NB4 (cell line): ENCODE data around the gene SETDB1.

Experiments used
- DNase-seq: peaks from one replicate; pipeline ENCODE4 v3.0.0; 2010; ENCODE audit warnings: low read depth
- H3K4me3 ChIP-seq: one replicate; pipeline ENCODE4 v1.5.1; 2011; ENCODE audit warnings: mild to moderate bottlenecking, low read depth, low read length, moderate library complexity
- CTCF ChIP-seq: IDR thresholded peaks from one replicate; pipeline ENCODE4 v1.5.1; 2012; ENCODE audit warnings: low read depth, low read length
- MAX ChIP-seq: IDR thresholded peaks from 2 replicates; pipeline ENCODE4 v1.6.1; 2011; ENCODE audit warnings: low read depth, low read length
- MYC ChIP-seq: IDR thresholded peaks from 2 replicates; pipeline ENCODE4 v1.6.1; 2011; ENCODE audit warnings: low read depth, low read length
- POLR2A ChIP-seq: IDR thresholded peaks from 2 replicates; pipeline ENCODE4 v1.6.1; 2011; ENCODE audit warnings: mild to moderate bottlenecking; ENCODE audit not compliant: insufficient read length; ENCODE audit errors: extremely low read depth

SETDB1 gene

GRCh38 chr1:150981805-150982712 is 55.9 kb downstream of the SETDB1 start, which contains the start of gene ANXA9:
ANXA9 (plus strand) TSS chr1:150982292; CDS start chr1:150983106, 814 bp downstream.
- TF ChIP-seq POLR2A, result no peak
- no peak for TF ChIP-seq CTCF
- peak; percentile 43; the same call in 1 of the 2 replicates for TF ChIP-seq MAX
- no peak for TF ChIP-seq MYC
- peak; percentile 63 for DNase-seq
- no peak within 1 kb of the TSS for H3K4me3 ChIP-seq

GRCh38 chr1:150985179-150985825 is 59.1 kb downstream of the SETDB1 start:
- no peak overlapping the region for H3K4me3 ChIP-seq
- no peak for TF ChIP-seq POLR2A
- TF ChIP-seq MAX, result no peak
- DNase-seq, result no peak

- TF ChIP-seq MYC, result no peak
- no peak for TF ChIP-seq POLR2A
- no peak for TF ChIP-seq CTCF
- TF ChIP-seq MAX, result no peak
- DNase-seq, result no peak
- no peak overlapping the region for H3K4me3 ChIP-seq
These were observed 61.8 kb downstream of the SETDB1 start for GRCh38 chr1:150987924-150988323.

- TF ChIP-seq CTCF (no peak), MYC (no peak)
- no peak overlapping the region for H3K4me3 ChIP-seq
These were observed 66.5 kb downstream of the SETDB1 start for GRCh38 chr1:150992626-150993025.

GRCh38 chr1:150994248-150994647 is 68.1 kb downstream of the SETDB1 start:
- no peak for DNase-seq
- TF ChIP-seq POLR2A (no peak), CTCF (no peak), MYC (no peak), MAX (no peak)
- no peak overlapping the region for H3K4me3 ChIP-seq

More at GRCh38 chr1:150992626-150993025, 66.5 kb downstream of the SETDB1 start:
- DNase-seq, result no peak

GRCh38 chr1:150995460-150995859 is 69.3 kb downstream of the SETDB1 start:
- TF ChIP-seq MAX (no peak), CTCF (no peak), MYC (no peak), POLR2A (no peak)
- no peak overlapping the region for H3K4me3 ChIP-seq
- no peak for DNase-seq
